A549 (cell line): ENCODE measurements around the gene TRMT2A. TPM values are rescaled to one million over a fixed set of nuclear protein-coding genes. Genes with fewer than 3 reads are reported as not detected.

ENCODE experiments used
- ATAC-seq, 2 experiments: fragments of 200-7000 bp in 1 of 2; fragments of >200 bp in 1 of 2; cut with Nextera tagmentation in 1 of 2; cut with Tn5 transposase in 1 of 2; 3 replicates each; pipeline versions ENCODE4 v1.8.0 to v1.9.1; 2018 to 2020; ENCODE audit warnings: mild to moderate bottlenecking in 1 of 2, moderate library complexity in 1 of 2
- CTCF ChIA-PET: fragments of 300-600 bp; sonication (Branson Sonifier 250); formaldehyde crosslinking; extraction: SDS; loops from one replicate; lab custom pipeline; 2021; ENCODE audit warnings: antibody characterized with exemption, inconsistent platforms; lab: Yijun Ruan, JAX
- POLR2A ChIA-PET: fragments of 350-600 bp; formaldehyde crosslinking; extraction: SDS; loops from one replicate; lab custom pipeline; 2021; ENCODE audit warnings: antibody characterized with exemption, inconsistent platforms; lab: Yijun Ruan, JAX
- DNase-seq, 2 experiments: peaks; one replicate each; pipeline versions ENCODE4 v3.0.0 to v3.0.0-alpha.2; 2011 to 2016; ENCODE audit warnings: low read depth in 1 of 2, low spot score in 1 of 2
- FAIRE-seq: peaks from 2 replicates; lab custom pipeline; 2011; peaks lifted over from hg19 to GRCh38; lab: Jason Lieb, UNC
- H3K27ac ChIP-seq, 2 experiments: fragments of >200 bp; sonication (Bioruptor Twin); formaldehyde crosslinking; 3 replicates each; pipeline ENCODE4 v1.5.1; 2016 to 2017
- H3K4me1 ChIP-seq: fragments of >200 bp; sonication (Bioruptor Twin); formaldehyde crosslinking; 3 replicates; pipeline ENCODE4 v1.6.1; 2016
- H3K4me2 ChIP-seq: fragments of >200 bp; sonication (Bioruptor Twin); formaldehyde crosslinking; 3 replicates; pipeline ENCODE4 v1.6.1; 2016
- H3K4me3 ChIP-seq: fragments of >200 bp; sonication (Bioruptor Twin); formaldehyde crosslinking; 3 replicates; pipeline ENCODE4 v1.5.1; 2016
- H3K9me3 ChIP-seq: fragments of >200 bp; sonication (Bioruptor Twin); formaldehyde crosslinking; 3 replicates; pipeline ENCODE4 v1.6.1; 2016
- CEBPB ChIP-seq, 2 experiments: fragments of >200 bp in 1 of 2; sonication (Bioruptor Twin) in 1 of 2; formaldehyde crosslinking in 1 of 2; IDR thresholded peaks; 2 replicates each; pipeline ENCODE4 v1.6.1; 2012 to 2016
- CHD2 ChIP-seq: fragments of 150-350 bp; IDR thresholded peaks from 2 replicates; pipeline ENCODE4 v1.6.1; 2014; ENCODE audit warnings: low read length; ENCODE audit not compliant: partially characterized antibody
- E2F6 ChIP-seq: IDR thresholded peaks from 2 replicates; pipeline ENCODE4 v1.6.1; 2012; ENCODE audit warnings: low read depth, borderline replicate concordance
- ESRRA ChIP-seq: fragments of 150-350 bp; IDR thresholded peaks from 2 replicates; pipeline ENCODE4 v1.6.1; 2014; ENCODE audit warnings: mild to moderate bottlenecking, low read length, borderline replicate concordance
- GATA3 ChIP-seq: IDR thresholded peaks from 2 replicates; pipeline ENCODE4 v1.6.1; 2012; ENCODE audit warnings: borderline replicate concordance
- HES2 ChIP-seq: fragments of >200 bp; sonication (Bioruptor Twin); formaldehyde crosslinking; IDR thresholded peaks from 2 replicates; pipeline ENCODE4 v1.6.1; 2016
- HOXA7 ChIP-seq: fragments of 250-450 bp; sonication (Bioruptor Pico); IDR thresholded peaks from 2 replicates; pipeline ENCODE4 v1.5.0; 2020; ENCODE audit warnings: mild to moderate bottlenecking, moderate library complexity
- HOXB13 ChIP-seq: fragments of 250-450 bp; sonication (Bioruptor Pico); IDR thresholded peaks from 2 replicates; pipeline ENCODE4 v1.5.0; 2020; ENCODE audit warnings: low read depth, mild to moderate bottlenecking, moderate library complexity
- HOXB5 ChIP-seq: fragments of 250-450 bp; sonication (Bioruptor Pico); IDR thresholded peaks from 2 replicates; pipeline ENCODE4 v1.5.0; 2020; ENCODE audit warnings: mild to moderate bottlenecking, moderate library complexity
- KDM1A ChIP-seq: fragments of 200-600 bp; sonication (generic); IDR thresholded peaks from 2 replicates; pipeline ENCODE4 v1.6.1; 2016; ENCODE audit warnings: low read depth, mild to moderate bottlenecking
- PHF8 ChIP-seq: fragments of 200-600 bp; sonication (generic); IDR thresholded peaks from 2 replicates; pipeline ENCODE4 v1.6.1; 2016; ENCODE audit warnings: low read depth, mild to moderate bottlenecking, antibody characterized with exemption, moderate library complexity, borderline replicate concordance
- POLR2AphosphoS2 ChIP-seq: conservative IDR thresholded peaks from 2 replicates; pipeline ENCODE4 v1.6.1; 2012; ENCODE audit warnings: low read length, improper control_type of control experiment, inconsistent platforms
- RARB ChIP-seq: fragments of 250-450 bp; sonication (Bioruptor Pico); IDR thresholded peaks from 2 replicates; pipeline ENCODE4 v1.8.0; 2021; ENCODE audit warnings: mild to moderate bottlenecking, moderate library complexity
- RCOR1 ChIP-seq: fragments of 150-350 bp; IDR thresholded peaks from 2 replicates; pipeline ENCODE4 v1.6.1; 2014; ENCODE audit warnings: antibody characterized with exemption, low read length, low read depth
- SMC3 ChIP-seq: fragments of >200 bp; sonication (Bioruptor Twin); formaldehyde crosslinking; IDR thresholded peaks from 3 replicates; pipeline ENCODE4 v1.6.1; 2018; ENCODE audit warnings: inconsistent platforms
- WGBS: methylation state at CpG from one replicate; pipeline ENCODE4 v1.1.6; 2017; ENCODE audit errors: missing lambda C conversion rate; 5-methylcytosine and 5-hydroxymethylcytosine counted together
- polyA plus RNA-seq, 4 experiments: library from polyadenylated mRNA; depleted of rRNA in 3 of 4; stranded (reverse); fragments of >200 nt; fragmentation: RNase III in 1 of 4; extraction: RNeasy Plus Mini Kit Qiagen cat#74134 plus additional on column Dnase treatment in 1 of 4; gene quantifications; 2 replicates in 3 of 4; 3 replicates in 1 of 4; pipeline ENCODE4 v1.2.3, GENCODE V29; 2011 to 2017
- small RNA-seq, 6 experiments: library from RNA; depleted of rRNA; stranded (forward); fragments of <200 nt; gene quantifications; one replicate each; pipeline ENCODE3, GENCODE V24; 2012

TRMT2A gene
- polyA plus RNA-seq, 2 of the 4 experiments (the other 2 are of a cell fraction), result 12.3 to 28.8 TPM

- WGBS, result 64% methylated on average over 10 of the region's 11 CpGs
- CTCF ChIA-PET, result no interaction called here
- H3K9me3 ChIP-seq, result no peaks in the 10 kb centered on the region
- ATAC-seq, result no peak
- no peak for FAIRE-seq
- TF ChIP-seq HOXB13 (CRISPR knock-in tag) (no peak), GATA3 (no peak), HOXA7 (CRISPR knock-in tag) (no peak), ESRRA (no peak), POLR2AphosphoS2 (no peak), HOXB5 (CRISPR knock-in tag) (no peak), HES2 (no peak), E2F6 (no peak), CEBPB (IDR thresholded peaks at IDR 0.05) (no peak), CHD2 (no peak)
- H3K4me1 ChIP-seq, result no peaks in the 10 kb centered on the region
- DNase-seq, result no peak
- H3K4me3 ChIP-seq, result no peak overlapping the region
- H3K27ac ChIP-seq, result no peak overlapping the region
- no peak overlapping the region for H3K4me2 ChIP-seq
- POLR2A ChIA-PET, result no interaction called here
Observed at GRCh38 chr22:20062766-20063083, 54.3 kb downstream of the TRMT2A start.

GRCh38 chr22:20062043-20062765 lies 54.8 kb downstream of the TRMT2A start:
- ChIA-PET POLR2A (no interaction called here), CTCF (interaction anchor here (0.6 kb wide), 1 partner anchor 47 kb away, joined by 3 read pairs; no protein-coding TSS in a partner anchor)
- no peaks in the 10 kb centered on the region for H3K4me1 ChIP-seq
- ATAC-seq, result no peak
- no peak overlapping the region for H3K27ac ChIP-seq
- TF ChIP-seq KDM1A (no peak), SMC3 (no peak), CEBPB (IDR thresholded peaks at IDR 0.05) (no peak), RARB (CRISPR knock-in tag) (no peak), PHF8 (no peak), POLR2AphosphoS2 (no peak), RCOR1 (no peak)
- no peak overlapping the region for H3K4me3 ChIP-seq
- no peak overlapping the region for H3K4me2 ChIP-seq
- DNase-seq, result no peak
- 95% methylated on average over 8 of the region's 18 CpGs for WGBS
- FAIRE-seq, result no peak
- no peaks in the 10 kb centered on the region for H3K9me3 ChIP-seq

Small RNAs within 50 kb of the gene (small RNA-seq; reads per million reads assigned to genes)
- gene MIR6816 (0 reads per million in 6 experiments), gene RF00017 (0 reads per million in 6 experiments), gene RF00599 (0 reads per million in 6 experiments)

Other genes starting within 250 kb of the TRMT2A start
- gene COMT, start 175.5 kb downstream of the TRMT2A start, polyA plus RNA-seq (2011; rRNA removed), result 69.5 and 72.3 TPM in 2 replicates
- 113 to 135 TPM (median 125 TPM) in 3 replicates for gene COMT, start 175.5 kb downstream of the TRMT2A start, polyA plus RNA-seq (2017; fragmentation: RNase III; extraction: RNeasy Plus Mini Kit Qiagen cat#74134 plus additional on column Dnase treatment)
- 15.5 and 16.3 TPM in 2 replicates for gene TXNRD2, start 175.4 kb downstream of the TRMT2A start, polyA plus RNA-seq (2011; rRNA removed)
- gene TXNRD2, start 175.4 kb downstream of the TRMT2A start, polyA plus RNA-seq (2017; fragmentation: RNase III; extraction: RNeasy Plus Mini Kit Qiagen cat#74134 plus additional on column Dnase treatment), result 25.6 to 29.3 TPM (median 25.6 TPM) in 3 replicates
- gene ARVCF, start 100.4 kb downstream of the TRMT2A start, polyA plus RNA-seq (2011; rRNA removed), result 0.81 and 1.1 TPM in 2 replicates
- 1.2 to 2.1 TPM (median 1.9 TPM) in 3 replicates for gene ARVCF, start 100.4 kb downstream of the TRMT2A start, polyA plus RNA-seq (2017; fragmentation: RNase III; extraction: RNeasy Plus Mini Kit Qiagen cat#74134 plus additional on column Dnase treatment)
- 13.2 and 15.0 TPM in 2 replicates for gene TANGO2, start 96.1 kb downstream of the TRMT2A start, polyA plus RNA-seq (2011; rRNA removed)
- 13.5 to 14.1 TPM (median 13.8 TPM) in 3 replicates for gene TANGO2, start 96.1 kb downstream of the TRMT2A start, polyA plus RNA-seq (2017; fragmentation: RNase III; extraction: RNeasy Plus Mini Kit Qiagen cat#74134 plus additional on column Dnase treatment)
- gene DGCR8, start 37.0 kb downstream of the TRMT2A start, polyA plus RNA-seq (2011; rRNA removed), result 18.1 and 18.7 TPM in 2 replicates
- 20.6 to 22.1 TPM (median 21.3 TPM) in 3 replicates for gene DGCR8, start 37.0 kb downstream of the TRMT2A start, polyA plus RNA-seq (2017; fragmentation: RNase III; extraction: RNeasy Plus Mini Kit Qiagen cat#74134 plus additional on column Dnase treatment)
- 197 and 239 TPM in 2 replicates for gene RANBP1, start 1.1 kb downstream of the TRMT2A start, polyA plus RNA-seq (2011; rRNA removed)
- gene RANBP1, start 1.1 kb downstream of the TRMT2A start, polyA plus RNA-seq (2017; fragmentation: RNase III; extraction: RNeasy Plus Mini Kit Qiagen cat#74134 plus additional on column Dnase treatment), result 325 to 369 TPM (median 338 TPM) in 3 replicates
- gene ZDHHC8, start 14.6 kb upstream of the TRMT2A start, polyA plus RNA-seq (2011; rRNA removed), result 5.3 and 7.2 TPM in 2 replicates
- 24.2 to 29.0 TPM (median 28.1 TPM) in 3 replicates for gene ZDHHC8, start 14.6 kb upstream of the TRMT2A start, polyA plus RNA-seq (2017; fragmentation: RNase III; extraction: RNeasy Plus Mini Kit Qiagen cat#74134 plus additional on column Dnase treatment)
- gene CCDC188, start 33.8 kb upstream of the TRMT2A start, polyA plus RNA-seq (2011; rRNA removed), result not detected in 2 replicates
- gene CCDC188, start 33.8 kb upstream of the TRMT2A start, polyA plus RNA-seq (2017; fragmentation: RNase III; extraction: RNeasy Plus Mini Kit Qiagen cat#74134 plus additional on column Dnase treatment), result not detected in 3 replicates
- gene RTN4R, start 151.1 kb upstream of the TRMT2A start, polyA plus RNA-seq (2011; rRNA removed), result 1.0 and 1.2 TPM in 2 replicates
- 2.1 to 2.8 TPM (median 2.7 TPM) in 3 replicates for gene RTN4R, start 151.1 kb upstream of the TRMT2A start, polyA plus RNA-seq (2017; fragmentation: RNase III; extraction: RNeasy Plus Mini Kit Qiagen cat#74134 plus additional on column Dnase treatment)
- 15.5 and 17.9 TPM in 2 replicates for gene DGCR6L, start 202.8 kb upstream of the TRMT2A start, polyA plus RNA-seq (2011; rRNA removed)
- gene DGCR6L, start 202.8 kb upstream of the TRMT2A start, polyA plus RNA-seq (2017; fragmentation: RNase III; extraction: RNeasy Plus Mini Kit Qiagen cat#74134 plus additional on column Dnase treatment), result 23.1 to 27.0 TPM (median 26.1 TPM) in 3 replicates